ENCODE measurements around the gene PTPN21. TPM values are rescaled to one million over a fixed set of nuclear protein-coding genes. Genes with fewer than 3 reads are reported as not detected.

The PTPN21 gene
- total RNA-seq, 1 experiment from 2014 or later, result 15.0 TPM

DNA sequence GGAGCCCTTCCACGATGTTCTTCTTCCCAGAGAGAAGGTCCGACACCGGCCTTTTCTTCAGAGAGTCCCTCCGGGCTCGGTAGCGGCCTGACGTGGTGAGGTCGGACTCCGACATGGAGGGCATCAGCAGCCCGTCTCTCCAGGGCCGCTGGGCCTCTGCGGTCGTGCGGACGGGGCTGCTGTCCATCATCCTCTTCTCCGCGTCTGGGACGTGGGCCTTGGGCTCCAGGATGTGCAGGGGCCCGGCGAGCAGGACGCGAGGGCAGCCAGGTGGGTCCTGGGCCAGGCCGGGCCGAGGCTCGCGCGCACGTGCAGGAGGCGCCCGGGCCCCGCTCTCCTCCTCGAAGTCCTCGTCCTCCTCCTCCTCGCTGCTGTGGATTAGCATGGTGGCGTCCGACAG is 75.9 kb downstream of the PTPN21 start:
- BruUV-seq (replicated peaks), result no TSS peak
- Histone ChIP-seq H3K4me3 (ENCODE audit: low read depth in 2 of 2, low read length in 2 of 2) (no peak overlapping the region), H3K9me3 (ENCODE audit: control insufficient read depth, insufficient read depth, low read depth, low read length) (no peaks in the 10 kb centered on the region), H3K27me3 (ENCODE audit: control insufficient read depth, insufficient read depth, low read length) (no peaks in the 10 kb centered on the region), H3K36me3 (ENCODE audit: control insufficient read depth, insufficient read depth, low read length) (no peaks in the 10 kb centered on the region; the same call in 1 of the 2 replicates), H3K27ac (ENCODE audit: low read length) (no peak overlapping the region), H3K4me1 (ENCODE audit: control insufficient read depth, insufficient read depth, low read length) (no peaks in the 10 kb centered on the region)
- intact Hi-C loops (cut with micrococcal nuclease; ENCODE audit: unreplicated experiment) (no loop called here), in situ Hi-C loops (cut with HindIII; ENCODE audit: low pct_unique_long_range_greater_than_20kb, low sequenced_read_pairs) (no loop called here)
- no peak for ATAC-seq
- ChIA-PET POLR2A (no interaction called here), CTCF (no interaction called here)
- TF ChIP-seq POLR2AphosphoS5 (IDR thresholded peaks at IDR 0.05; ENCODE audit: low read depth, low read length), result no peak
- no peak for DNase-seq (ENCODE audit: low read depth, low spot score)

DNA sequence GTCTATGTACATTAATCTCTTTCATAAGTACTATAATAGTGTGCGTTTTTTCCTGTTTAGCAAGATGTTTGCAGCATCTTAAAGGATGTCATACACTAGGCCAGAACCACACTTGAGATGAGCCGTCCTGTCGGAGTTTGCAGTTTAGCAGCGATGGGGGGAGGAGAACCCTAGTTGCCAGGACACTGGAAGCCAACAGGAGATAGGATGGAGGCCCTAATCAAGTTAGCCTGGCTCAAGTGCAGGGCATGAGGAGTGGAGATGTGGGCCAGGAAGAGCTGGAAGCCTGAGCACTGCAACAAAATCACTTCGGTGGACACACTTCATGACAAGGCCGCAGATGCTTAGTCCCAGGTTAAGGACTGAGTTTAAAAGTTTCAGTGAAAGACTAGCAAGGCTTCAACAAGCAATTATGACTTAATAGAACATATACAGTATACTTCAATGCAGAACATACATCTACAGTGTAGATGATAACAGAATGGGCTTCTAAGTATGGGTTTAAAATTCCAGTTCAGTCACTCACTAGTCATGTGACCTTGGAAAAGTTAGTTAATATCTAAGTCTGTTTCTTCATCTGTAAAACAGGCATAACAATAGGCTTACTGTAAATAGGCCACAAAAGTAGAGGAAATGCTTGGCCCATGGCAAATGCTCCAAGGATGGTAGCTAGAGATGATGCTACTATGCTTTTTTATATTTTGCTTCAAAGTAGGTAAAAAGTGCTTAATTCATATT is 77.1 kb downstream of the PTPN21 start:
- no peaks in the 10 kb centered on the region for H3K9me3 ChIP-seq (ENCODE audit: control insufficient read depth, insufficient read depth, low read depth, low read length)
- ATAC-seq (no peak), DNase-seq (ENCODE audit: low read depth, low spot score) (no peak)
- no peak overlapping the region for H3K27ac ChIP-seq (ENCODE audit: low read length)
- H3K4me3 ChIP-seq (ENCODE audit: low read depth in 2 of 2, low read length in 2 of 2), result no peak overlapping the region
- intact Hi-C loops (cut with micrococcal nuclease; ENCODE audit: unreplicated experiment), result no loop called here
- ChIA-PET CTCF (no interaction called here), POLR2A (no interaction called here)
- BruUV-seq (replicated peaks), result no TSS peak
- in situ Hi-C loops (cut with HindIII; ENCODE audit: low pct_unique_long_range_greater_than_20kb, low sequenced_read_pairs), result no loop called here
- no peaks in the 10 kb centered on the region for H3K27me3 ChIP-seq (ENCODE audit: control insufficient read depth, insufficient read depth, low read length)
- TF ChIP-seq, protein P1, sequence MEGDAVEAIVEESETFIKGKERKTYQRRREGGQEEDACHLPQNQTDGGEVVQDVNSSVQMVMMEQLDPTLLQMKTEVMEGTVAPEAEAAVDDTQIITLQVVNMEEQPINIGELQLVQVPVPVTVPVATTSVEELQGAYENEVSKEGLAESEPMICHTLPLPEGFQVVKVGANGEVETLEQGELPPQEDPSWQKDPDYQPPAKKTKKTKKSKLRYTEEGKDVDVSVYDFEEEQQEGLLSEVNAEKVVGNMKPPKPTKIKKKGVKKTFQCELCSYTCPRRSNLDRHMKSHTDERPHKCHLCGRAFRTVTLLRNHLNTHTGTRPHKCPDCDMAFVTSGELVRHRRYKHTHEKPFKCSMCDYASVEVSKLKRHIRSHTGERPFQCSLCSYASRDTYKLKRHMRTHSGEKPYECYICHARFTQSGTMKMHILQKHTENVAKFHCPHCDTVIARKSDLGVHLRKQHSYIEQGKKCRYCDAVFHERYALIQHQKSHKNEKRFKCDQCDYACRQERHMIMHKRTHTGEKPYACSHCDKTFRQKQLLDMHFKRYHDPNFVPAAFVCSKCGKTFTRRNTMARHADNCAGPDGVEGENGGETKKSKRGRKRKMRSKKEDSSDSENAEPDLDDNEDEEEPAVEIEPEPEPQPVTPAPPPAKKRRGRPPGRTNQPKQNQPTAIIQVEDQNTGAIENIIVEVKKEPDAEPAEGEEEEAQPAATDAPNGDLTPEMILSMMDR (IDR thresholded peaks at IDR 0.05), result no peak
- TF ChIP-seq SIN3A (IDR thresholded peaks at IDR 0.05; ENCODE audit: borderline replicate concordance, insufficient read depth, low read depth, low read length), result no peak
- no peak for TF ChIP-seq POLR2AphosphoS5 (IDR thresholded peaks at IDR 0.05; ENCODE audit: low read depth, low read length)
- no peak for TF ChIP-seq TCF7L2 (IDR thresholded peaks at IDR 0.05; ENCODE audit: low read depth, low read length)
- TF ChIP-seq, protein P2, sequence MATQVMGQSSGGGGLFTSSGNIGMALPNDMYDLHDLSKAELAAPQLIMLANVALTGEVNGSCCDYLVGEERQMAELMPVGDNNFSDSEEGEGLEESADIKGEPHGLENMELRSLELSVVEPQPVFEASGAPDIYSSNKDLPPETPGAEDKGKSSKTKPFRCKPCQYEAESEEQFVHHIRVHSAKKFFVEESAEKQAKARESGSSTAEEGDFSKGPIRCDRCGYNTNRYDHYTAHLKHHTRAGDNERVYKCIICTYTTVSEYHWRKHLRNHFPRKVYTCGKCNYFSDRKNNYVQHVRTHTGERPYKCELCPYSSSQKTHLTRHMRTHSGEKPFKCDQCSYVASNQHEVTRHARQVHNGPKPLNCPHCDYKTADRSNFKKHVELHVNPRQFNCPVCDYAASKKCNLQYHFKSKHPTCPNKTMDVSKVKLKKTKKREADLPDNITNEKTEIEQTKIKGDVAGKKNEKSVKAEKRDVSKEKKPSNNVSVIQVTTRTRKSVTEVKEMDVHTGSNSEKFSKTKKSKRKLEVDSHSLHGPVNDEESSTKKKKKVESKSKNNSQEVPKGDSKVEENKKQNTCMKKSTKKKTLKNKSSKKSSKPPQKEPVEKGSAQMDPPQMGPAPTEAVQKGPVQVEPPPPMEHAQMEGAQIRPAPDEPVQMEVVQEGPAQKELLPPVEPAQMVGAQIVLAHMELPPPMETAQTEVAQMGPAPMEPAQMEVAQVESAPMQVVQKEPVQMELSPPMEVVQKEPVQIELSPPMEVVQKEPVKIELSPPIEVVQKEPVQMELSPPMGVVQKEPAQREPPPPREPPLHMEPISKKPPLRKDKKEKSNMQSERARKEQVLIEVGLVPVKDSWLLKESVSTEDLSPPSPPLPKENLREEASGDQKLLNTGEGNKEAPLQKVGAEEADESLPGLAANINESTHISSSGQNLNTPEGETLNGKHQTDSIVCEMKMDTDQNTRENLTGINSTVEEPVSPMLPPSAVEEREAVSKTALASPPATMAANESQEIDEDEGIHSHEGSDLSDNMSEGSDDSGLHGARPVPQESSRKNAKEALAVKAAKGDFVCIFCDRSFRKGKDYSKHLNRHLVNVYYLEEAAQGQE (IDR thresholded peaks at IDR 0.05; ENCODE audit: insufficient read depth in 1 of 2, low read depth in 2 of 2, low read length in 1 of 2), result no peak
- H3K4me1 ChIP-seq (ENCODE audit: control insufficient read depth, insufficient read depth, low read length), result no peaks in the 10 kb centered on the region
- H3K36me3 ChIP-seq (ENCODE audit: control insufficient read depth, insufficient read depth, low read length), result no peaks in the 10 kb centered on the region; the same call in 1 of the 2 replicates

DNA sequence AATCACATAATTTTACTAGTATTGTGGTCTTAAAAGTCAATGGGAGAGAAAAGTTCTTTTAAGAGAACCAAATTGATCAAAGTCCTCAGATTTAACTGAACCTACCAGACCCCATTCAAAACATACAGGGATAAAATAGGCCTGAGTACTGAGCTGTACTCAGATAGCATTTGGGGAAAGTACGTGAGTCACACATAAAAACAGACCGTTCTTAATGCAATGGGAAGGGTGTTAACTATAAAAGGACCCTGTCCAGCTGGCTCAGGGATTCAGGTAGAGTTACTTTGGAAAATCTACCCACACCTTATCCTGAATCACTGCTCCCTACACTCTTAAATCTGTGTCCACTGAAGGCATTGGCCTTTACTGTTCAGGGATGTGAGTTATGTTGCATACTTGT is 78.0 kb downstream of the PTPN21 start:
- in situ Hi-C loops (cut with HindIII; ENCODE audit: low pct_unique_long_range_greater_than_20kb, low sequenced_read_pairs) (no loop called here), intact Hi-C loops (cut with micrococcal nuclease; ENCODE audit: unreplicated experiment) (no loop called here)
- Histone ChIP-seq H3K27ac (ENCODE audit: low read length) (no peak overlapping the region), H3K27me3 (ENCODE audit: control insufficient read depth, insufficient read depth, low read length) (no peaks in the 10 kb centered on the region), H3K4me1 (ENCODE audit: control insufficient read depth, insufficient read depth, low read length) (no peaks in the 10 kb centered on the region), H3K9me3 (ENCODE audit: control insufficient read depth, insufficient read depth, low read depth, low read length) (no peaks in the 10 kb centered on the region), H3K36me3 (ENCODE audit: control insufficient read depth, insufficient read depth, low read length) (no peaks in the 10 kb centered on the region; the same call in 1 of the 2 replicates), H3K4me3 (ENCODE audit: low read depth in 2 of 2, low read length in 2 of 2) (no peak overlapping the region)
- TF ChIP-seq, protein P1 (IDR thresholded peaks at IDR 0.05), result no peak
- TF ChIP-seq, protein P2 (IDR thresholded peaks at IDR 0.05; ENCODE audit: insufficient read depth in 1 of 2, low read depth in 2 of 2, low read length in 1 of 2), result no peak
- no peak for TF ChIP-seq SIN3A (IDR thresholded peaks at IDR 0.05; ENCODE audit: borderline replicate concordance, insufficient read depth, low read depth, low read length)
- no peak for TF ChIP-seq POLR2AphosphoS5 (IDR thresholded peaks at IDR 0.05; ENCODE audit: low read depth, low read length)
- TF ChIP-seq TCF7L2 (IDR thresholded peaks at IDR 0.05; ENCODE audit: low read depth, low read length), result no peak
- POLR2A ChIA-PET, result no interaction called here
- no peak for DNase-seq (ENCODE audit: low read depth, low spot score)
- no TSS peak for BruUV-seq (replicated peaks)
- ATAC-seq, result no peak
- CTCF ChIA-PET, result no interaction called here
